Lower lobe of right lung (tissue), 2 donors: ENCODE results near the gene CSTA. TPM values are rescaled to one million over a fixed set of nuclear protein-coding genes. Genes with fewer than 3 reads are reported as not detected.

ENCODE experiments used
- ATAC-seq, 2 donors: fragments of 200-7000 bp; cut with Tn5 transposase; one replicate each; pipeline ENCODE4 v1.9.1; 2020 to 2022; ENCODE audit warnings: mild to moderate bottlenecking in 2 of 2, moderate library complexity in 2 of 2
- DNase-seq: peaks from one replicate; pipeline ENCODE4 v3.0.0-alpha.2; 2020
- H3K27ac ChIP-seq: fragments of 200-600 bp; one replicate; pipeline ENCODE4 v1.8.0; 2022
- H3K27me3 ChIP-seq: fragments of 200-600 bp; one replicate; pipeline ENCODE4 v1.8.0; 2022; ENCODE audit warnings: low read depth
- H3K36me3 ChIP-seq: fragments of 200-600 bp; one replicate; pipeline ENCODE4 v1.8.0; 2022; ENCODE audit warnings: mild to moderate bottlenecking
- H3K4me1 ChIP-seq: fragments of 200-600 bp; one replicate; pipeline ENCODE4 v1.8.0; 2022
- H3K4me3 ChIP-seq: fragments of 200-600 bp; one replicate; pipeline ENCODE4 v1.8.0; 2022; ENCODE audit warnings: mild to moderate bottlenecking
- H3K9me3 ChIP-seq: fragments of 200-600 bp; one replicate; pipeline ENCODE4 v1.8.0; 2022
- CTCF ChIP-seq: fragments of 200-600 bp; IDR thresholded peaks from one replicate; pipeline ENCODE4 v1.8.0; 2022; ENCODE audit warnings: antibody characterized with exemption, mild to moderate bottlenecking
- intact Hi-C: fragments of 100-400 bp; cut with DNase I; formaldehyde crosslinking; loops from one replicate; pipeline ENCODE4 v1.11.0; 2022
- total RNA-seq: library from RNA; stranded (reverse); fragmentation: NEBNext Ultra II Directional; extraction: Animal tissue kit (Norgen Biotek cat#: 25700); gene quantifications from one replicate; pipeline ENCODE4 v1.2.1, GENCODE V29; 2021
- donor health status: DM: no; HTN: yes; CAD: no; lungs with severe emphysema.

The CSTA gene
- total RNA-seq, 1 donor from 2014 or later: 39.5 TPM

DNA sequence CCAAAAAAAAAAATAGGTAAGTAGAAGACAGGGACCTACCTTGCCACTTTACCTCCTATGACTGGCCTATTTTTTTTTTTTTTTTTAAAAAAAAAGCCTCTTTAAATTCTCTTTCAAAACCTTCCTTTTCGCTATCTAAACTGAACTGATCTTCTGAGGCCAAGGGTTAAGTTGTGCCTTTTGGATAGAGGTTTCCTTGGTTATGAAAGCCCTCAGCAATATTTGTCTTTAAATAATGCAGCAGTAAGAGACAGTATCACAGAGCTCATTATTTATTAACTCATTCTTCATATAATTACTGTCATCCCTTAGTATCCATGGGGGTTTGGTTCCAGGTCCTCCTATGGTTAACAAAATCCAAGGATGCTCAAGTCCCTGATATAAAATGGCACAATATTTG lies 49.0 kb downstream of the CSTA start:
- peaks cover 16% of the 10 kb centered on the region for H3K36me3 ChIP-seq
- intact Hi-C loops: no loop called here
- ATAC-seq (no peak), DNase-seq (no peak)
- H3K4me3 ChIP-seq: no peak overlapping the region
- no peaks in the 10 kb centered on the region for H3K27me3 ChIP-seq
- H3K4me1 ChIP-seq: no peaks in the 10 kb centered on the region
- no peaks in the 10 kb centered on the region for H3K9me3 ChIP-seq
- H3K27ac ChIP-seq: no peak overlapping the region
- TF ChIP-seq CTCF: no peak

GRCh38 chr3:122377975-122378374 lies 52.9 kb downstream of the CSTA start:
- H3K4me3 ChIP-seq: no peak overlapping the region
- H3K36me3 ChIP-seq: peaks cover 4% of the 10 kb centered on the region
- no peak for TF ChIP-seq CTCF
- H3K27me3 ChIP-seq: no peaks in the 10 kb centered on the region
- no peak overlapping the region for H3K27ac ChIP-seq
- no peak for DNase-seq
- no peak for ATAC-seq
- intact Hi-C loops: no loop called here
- no peaks in the 10 kb centered on the region for H3K9me3 ChIP-seq
- H3K4me1 ChIP-seq: peaks cover 9% of the 10 kb centered on the region

DNA sequence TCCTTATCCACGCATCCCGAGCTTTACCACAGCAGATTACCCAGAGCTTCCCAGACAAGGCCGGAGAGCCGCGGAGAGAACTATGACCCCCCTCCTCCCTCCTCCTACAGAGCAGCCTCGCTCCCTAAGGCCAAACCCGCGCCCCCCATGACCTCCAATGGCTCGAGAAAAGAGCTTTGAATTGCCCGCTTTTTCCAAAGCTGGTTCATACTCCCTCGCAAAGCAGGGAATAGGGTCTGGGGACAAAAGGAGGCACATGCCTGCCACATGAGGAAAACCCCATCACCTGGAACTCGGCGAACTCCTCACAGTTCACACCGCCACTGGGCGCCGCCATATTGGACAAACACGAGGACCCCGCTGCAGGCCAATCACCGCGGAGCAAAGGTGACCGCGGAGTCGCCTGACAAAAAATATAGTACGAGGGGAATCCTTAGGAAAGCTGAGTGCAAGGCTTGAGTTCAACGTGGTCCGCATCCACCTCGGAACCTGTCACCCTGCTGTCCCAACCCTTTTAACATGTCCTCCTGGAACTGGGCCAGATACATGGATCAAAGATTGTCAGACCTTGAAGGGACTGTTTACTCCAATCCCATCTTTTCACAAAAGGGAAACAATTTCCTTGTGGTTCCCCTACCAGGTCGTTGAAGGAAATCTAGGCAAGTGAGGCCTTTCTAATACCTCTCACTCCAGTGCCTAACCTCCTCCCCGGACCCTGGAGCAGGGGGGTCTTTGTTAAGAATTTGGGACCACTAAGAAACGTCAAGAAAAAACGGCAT lies 58.0 kb downstream of the CSTA start, which contains the start of gene MIX23:
TSS of gene MIX23 (minus strand) at position 344 of the 779 bp plus-strand sequence. CDS start at position 337, 7 bp downstream.
- Histone ChIP-seq H3K9me3 (no peaks in the 10 kb centered on the region), H3K4me1 (peaks cover 21% of the 10 kb centered on the region), H3K27ac (peak within 1 kb of the TSS; percentile 89), H3K4me3 (peak within 1 kb of the TSS; percentile 88), H3K36me3 (peaks cover 8% of the 10 kb centered on the region), H3K27me3 (no peaks in the 10 kb centered on the region)
- intact Hi-C loops: no loop called here
- no peak for TF ChIP-seq CTCF
- peak; percentile 90 to 93 for ATAC-seq
- peak; percentile 90 for DNase-seq

- peaks cover 21% of the 10 kb centered on the region for H3K4me1 ChIP-seq
- H3K27ac ChIP-seq: peak within 1 kb of the TSS; percentile 89
- no peaks in the 10 kb centered on the region for H3K27me3 ChIP-seq
- intact Hi-C loops: no loop called here
- H3K9me3 ChIP-seq: no peaks in the 10 kb centered on the region
- peak within 1 kb of the TSS; percentile 88 for H3K4me3 ChIP-seq
- peak; percentile 99 to 100 for ATAC-seq
- peak; percentile 75 for TF ChIP-seq CTCF
- DNase-seq: peak; percentile 97
- peaks cover 8% of the 10 kb centered on the region for H3K36me3 ChIP-seq
Measured at GRCh38 chr3:122383771-122384697, 59.0 kb downstream of the CSTA start, which contains the start of gene FAM162A. Gene FAM162A, plus strand, starts transcription at chr3:122384182. Its CDS starts 84 bp downstream, at chr3:122384266.

DNA sequence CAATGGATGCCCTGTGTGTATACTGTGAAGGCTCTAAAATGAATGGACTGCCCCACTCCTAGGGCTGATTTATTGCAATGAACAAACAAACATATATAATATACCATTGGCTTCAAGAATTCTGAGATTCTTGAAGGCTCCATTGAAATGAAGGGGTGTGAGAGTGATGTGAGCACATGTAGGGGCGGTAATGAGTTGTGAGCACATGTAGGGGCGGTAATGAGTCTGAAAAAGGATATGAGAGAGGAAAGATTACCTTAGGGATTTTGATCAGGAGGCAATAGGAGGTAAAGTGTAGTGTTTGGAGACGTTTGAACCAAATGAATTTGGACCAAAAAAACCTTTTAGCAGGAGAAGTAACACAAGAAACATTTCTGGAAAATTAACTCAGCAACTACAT lies 62.7 kb downstream of the CSTA start:
- ATAC-seq (no peak), DNase-seq (no peak)
- H3K4me1 ChIP-seq: peaks cover 12% of the 10 kb centered on the region
- peaks cover 4% of the 10 kb centered on the region for H3K36me3 ChIP-seq
- no peaks in the 10 kb centered on the region for H3K27me3 ChIP-seq
- H3K9me3 ChIP-seq: no peaks in the 10 kb centered on the region
- intact Hi-C loops: no loop called here
- TF ChIP-seq CTCF: no peak
- H3K27ac ChIP-seq: no peak overlapping the region
- no peak overlapping the region for H3K4me3 ChIP-seq
